Measurements from ENCODE around the gene USP35. TPM values are rescaled to one million over a fixed set of nuclear protein-coding genes. Genes with fewer than 3 reads are reported as not detected.

USP35 gene
- total and polyA plus RNA-seq, 2 donors (not counting 1 experiment from before 2014, with no cell fraction given) = 4.8 to 6.0 TPM

DNA sequence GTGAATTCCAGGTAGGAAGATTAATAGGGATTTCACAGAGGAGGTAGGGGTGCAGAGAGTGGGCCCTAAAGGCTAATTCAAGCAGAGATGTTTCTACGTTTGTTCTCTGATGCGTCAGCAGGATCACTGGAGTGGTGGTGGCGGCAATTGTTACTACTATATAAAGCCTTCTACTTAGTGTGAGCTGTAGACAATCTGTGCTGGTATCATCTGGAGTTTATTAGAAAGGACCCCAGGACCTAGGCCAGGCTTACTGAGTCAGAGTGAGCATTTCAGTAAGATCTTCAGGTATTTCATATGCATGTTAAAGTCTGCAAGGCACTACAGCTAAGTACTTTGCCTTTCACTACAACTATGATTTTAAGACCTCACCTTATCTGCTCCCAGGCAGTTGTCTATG, 59.5 kb downstream of the USP35 start:
- no CpG with 5 or more reads among the region's 3 CpGs for WGBS (ENCODE audit: insufficient coverage)
- peaks cover 15% of the 10 kb centered on the region for H3K4me1 Mint-ChIP-seq
- ChIA-PET CTCF (no interaction called here), POLR2A (no interaction called here)
- ATAC-seq (ENCODE audit: low read depth) (no peak), DNase-seq (no peak)
- H3K9me3 Mint-ChIP-seq (ENCODE audit: insufficient read depth) = peaks cover 3% of the 10 kb centered on the region
- Histone ChIP-seq H3K27me3 (replicated peaks in 1 of 4; ENCODE audit: control extremely low read depth in 1 of 4, control insufficient read depth in 3 of 4, insufficient read depth in 4 of 4, low read length in 3 of 4) (no peaks in the 10 kb centered on the region), H4K20me1 (ENCODE audit: control insufficient read depth, insufficient read depth, low read length, poor library complexity, severe bottlenecking) (no peaks in the 10 kb centered on the region), H3K4me1 (ENCODE audit: control insufficient read depth in 2 of 2, insufficient read depth in 2 of 2, low read length in 2 of 2) (no peaks in the 10 kb centered on the region), H3K4me2 (replicated peaks; ENCODE audit: low read depth, low read length, poor library complexity, severe bottlenecking) (no peak overlapping the region), H3K79me2 (ENCODE audit: control insufficient read depth, insufficient read depth, low read length) (no peaks in the 10 kb centered on the region), H3K9me3 (ENCODE audit: control extremely low read depth in 1 of 3, control insufficient read depth in 2 of 3, insufficient read depth in 1 of 3, low read length in 2 of 3) (peaks cover 0 to 6% (median 0%) of the 10 kb centered on the region in 3 donors), H3K27ac (ENCODE audit: low read length in 2 of 2) (no peak overlapping the region), H3K9ac (ENCODE audit: low read length) (no peak overlapping the region), H3K4me3 (ENCODE audit: control extremely low read depth in 1 of 5, extremely low read depth in 1 of 5, insufficient read depth in 1 of 5, low read depth in 2 of 5, low read length in 4 of 5) (no peak overlapping the region), H2AFZ (ENCODE audit: insufficient read depth, low read depth, low read length, poor library complexity, severe bottlenecking) (no peak overlapping the region), H3K36me3 (replicated peaks in 1 of 2; ENCODE audit: control extremely low read depth in 1 of 2, control insufficient read depth in 1 of 2, extremely low read depth in 1 of 2, insufficient read depth in 2 of 2, low read length in 1 of 2) (peaks cover 2 to 16% of the 10 kb centered on the region in 2 experiments)
- no peaks in the 10 kb centered on the region for H3K27me3 Mint-ChIP-seq
- H3K4me3 Mint-ChIP-seq = no peak overlapping the region
- TF ChIP-seq, protein P1, sequence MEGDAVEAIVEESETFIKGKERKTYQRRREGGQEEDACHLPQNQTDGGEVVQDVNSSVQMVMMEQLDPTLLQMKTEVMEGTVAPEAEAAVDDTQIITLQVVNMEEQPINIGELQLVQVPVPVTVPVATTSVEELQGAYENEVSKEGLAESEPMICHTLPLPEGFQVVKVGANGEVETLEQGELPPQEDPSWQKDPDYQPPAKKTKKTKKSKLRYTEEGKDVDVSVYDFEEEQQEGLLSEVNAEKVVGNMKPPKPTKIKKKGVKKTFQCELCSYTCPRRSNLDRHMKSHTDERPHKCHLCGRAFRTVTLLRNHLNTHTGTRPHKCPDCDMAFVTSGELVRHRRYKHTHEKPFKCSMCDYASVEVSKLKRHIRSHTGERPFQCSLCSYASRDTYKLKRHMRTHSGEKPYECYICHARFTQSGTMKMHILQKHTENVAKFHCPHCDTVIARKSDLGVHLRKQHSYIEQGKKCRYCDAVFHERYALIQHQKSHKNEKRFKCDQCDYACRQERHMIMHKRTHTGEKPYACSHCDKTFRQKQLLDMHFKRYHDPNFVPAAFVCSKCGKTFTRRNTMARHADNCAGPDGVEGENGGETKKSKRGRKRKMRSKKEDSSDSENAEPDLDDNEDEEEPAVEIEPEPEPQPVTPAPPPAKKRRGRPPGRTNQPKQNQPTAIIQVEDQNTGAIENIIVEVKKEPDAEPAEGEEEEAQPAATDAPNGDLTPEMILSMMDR (IDR thresholded peaks at IDR 0.05) = no peak
- no peak for TF ChIP-seq EZH2 (IDR thresholded peaks at IDR 0.05; ENCODE audit: borderline replicate concordance, insufficient read depth, low read depth, low read length, poor library complexity, severe bottlenecking)
- H3K27ac Mint-ChIP-seq = no peak overlapping the region
- intact Hi-C loops (cut with micrococcal nuclease) = no loop called here

DNA sequence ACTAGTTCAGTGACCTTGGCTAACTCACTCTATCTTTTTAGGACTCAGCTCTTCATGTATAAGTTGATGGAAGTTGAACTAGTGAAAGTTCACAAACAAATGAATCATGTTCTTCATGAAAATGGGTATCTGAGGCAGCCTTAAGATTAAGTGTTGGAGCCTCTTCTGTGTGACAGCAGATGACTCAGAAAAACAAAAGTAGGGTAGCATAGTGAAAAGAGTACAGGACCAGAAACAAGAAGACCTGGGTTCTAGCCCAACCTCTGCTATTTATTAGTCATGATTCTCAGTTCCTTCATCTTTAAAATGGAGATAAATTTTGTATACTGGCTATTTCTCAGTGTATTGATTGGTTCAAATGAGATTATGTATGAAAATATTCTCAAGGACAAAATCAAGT, 60.2 kb downstream of the USP35 start:
- Histone ChIP-seq H2AFZ (ENCODE audit: insufficient read depth, low read depth, low read length, poor library complexity, severe bottlenecking) (no peak overlapping the region), H3K79me2 (ENCODE audit: control insufficient read depth, insufficient read depth, low read length) (no peaks in the 10 kb centered on the region), H3K27ac (ENCODE audit: low read length in 2 of 2) (no peak overlapping the region), H3K36me3 (replicated peaks in 1 of 2; ENCODE audit: control extremely low read depth in 1 of 2, control insufficient read depth in 1 of 2, extremely low read depth in 1 of 2, insufficient read depth in 2 of 2, low read length in 1 of 2) (peaks cover 2 to 16% of the 10 kb centered on the region in 2 experiments), H3K4me3 (ENCODE audit: control extremely low read depth in 1 of 5, extremely low read depth in 1 of 5, insufficient read depth in 1 of 5, low read depth in 2 of 5, low read length in 4 of 5) (no peak overlapping the region), H3K9me3 (ENCODE audit: control extremely low read depth in 1 of 3, control insufficient read depth in 2 of 3, insufficient read depth in 1 of 3, low read length in 2 of 3) (peaks cover 0 to 4% (median 0%) of the 10 kb centered on the region in 3 donors), H3K27me3 (replicated peaks in 1 of 4; ENCODE audit: control extremely low read depth in 1 of 4, control insufficient read depth in 3 of 4, insufficient read depth in 4 of 4, low read length in 3 of 4) (no peaks in the 10 kb centered on the region), H3K4me2 (replicated peaks; ENCODE audit: low read depth, low read length, poor library complexity, severe bottlenecking) (no peak overlapping the region), H3K4me1 (ENCODE audit: control insufficient read depth in 2 of 2, insufficient read depth in 2 of 2, low read length in 2 of 2) (no peaks in the 10 kb centered on the region), H3K9ac (ENCODE audit: low read length) (no peak overlapping the region), H4K20me1 (ENCODE audit: control insufficient read depth, insufficient read depth, low read length, poor library complexity, severe bottlenecking) (no peaks in the 10 kb centered on the region)
- no peak for ATAC-seq (ENCODE audit: low read depth)
- Mint-ChIP-seq H3K4me3 (no peak overlapping the region), H3K27me3 (no peaks in the 10 kb centered on the region), H3K4me1 (peaks cover 13% of the 10 kb centered on the region), H3K27ac (no peak overlapping the region), H3K9me3 (ENCODE audit: insufficient read depth) (peaks cover 3% of the 10 kb centered on the region)
- intact Hi-C loops (cut with micrococcal nuclease) = no loop called here
- DNase-seq = no peak
- ChIA-PET CTCF (no interaction called here), POLR2A (no interaction called here)
- TF ChIP-seq, protein P1 (IDR thresholded peaks at IDR 0.05) = no peak
- no peak for TF ChIP-seq EZH2 (IDR thresholded peaks at IDR 0.05; ENCODE audit: borderline replicate concordance, insufficient read depth, low read depth, low read length, poor library complexity, severe bottlenecking)
